Esophagus (tissue), 2 donors: ENCODE data around the gene FGD5. TPM values are rescaled to one million over a fixed set of nuclear protein-coding genes. Genes with fewer than 3 reads are reported as not detected.
"Not testable (repeated sequence)": the region's sequence is repeated elsewhere in the genome, so short reads cannot be mapped to it uniquely, and the experiment has no call there.

Experiments used
- H3K27ac ChIP-seq, 2 donors: one replicate each; pipeline ENCODE4 v1.5.1; 2013; ENCODE audit warnings: low read depth in 2 of 2, mild to moderate bottlenecking in 2 of 2, inconsistent platforms in 1 of 2, low read length in 1 of 2, moderate library complexity in 1 of 2
- H3K27me3 ChIP-seq, 2 donors: one replicate each; pipeline ENCODE4 v1.6.1; 2013; ENCODE audit warnings: low read length in 2 of 2, control low read depth in 1 of 2, mild to moderate bottlenecking in 1 of 2; ENCODE audit not compliant: insufficient read depth in 2 of 2, control insufficient read depth in 1 of 2
- H3K36me3 ChIP-seq, 2 donors: one replicate each; pipeline ENCODE4 v1.6.1; 2013; ENCODE audit warnings: low read length in 1 of 2; ENCODE audit not compliant: control insufficient read depth in 2 of 2, insufficient read depth in 2 of 2
- H3K4me1 ChIP-seq, 2 donors: one replicate each; pipeline ENCODE4 v1.6.1; 2013; ENCODE audit warnings: low read length in 1 of 2; ENCODE audit not compliant: control insufficient read depth in 2 of 2, insufficient read depth in 2 of 2
- H3K4me3 ChIP-seq, 2 donors: one replicate each; pipeline ENCODE4 v1.5.1; 2013; ENCODE audit warnings: low read length in 2 of 2, mild to moderate bottlenecking in 2 of 2, low read depth in 1 of 2, moderate library complexity in 1 of 2
- H3K9me3 ChIP-seq, 2 donors: one replicate each; pipeline ENCODE4 v1.6.1; 2013; ENCODE audit warnings: mild to moderate bottlenecking in 2 of 2, low read depth in 1 of 2, low read length in 1 of 2, moderate library complexity in 1 of 2; ENCODE audit not compliant: control insufficient read depth in 2 of 2, insufficient read depth in 1 of 2
- WGBS, 2 donors: extraction: QIAGEN DNeasy Blood & Tissue Kit; methylation state at CpG; one replicate each; pipeline ENCODE4 v1.1.7; 2013; 5-methylcytosine and 5-hydroxymethylcytosine counted together
- polyA plus RNA-seq, 2 donors: library from polyadenylated mRNA; stranded (reverse); fragments of 200-250 nt; gene quantifications; one replicate each; pipeline ENCODE4 v1.2.3, GENCODE V29; 2013
- donor health status: healthy with polysubstance abuse.
- donor health status: Bipolar disorder and iron deficiency.

FGD5 gene
- polyA plus RNA-seq, 2 donors = 1.7 TPM

DNA sequence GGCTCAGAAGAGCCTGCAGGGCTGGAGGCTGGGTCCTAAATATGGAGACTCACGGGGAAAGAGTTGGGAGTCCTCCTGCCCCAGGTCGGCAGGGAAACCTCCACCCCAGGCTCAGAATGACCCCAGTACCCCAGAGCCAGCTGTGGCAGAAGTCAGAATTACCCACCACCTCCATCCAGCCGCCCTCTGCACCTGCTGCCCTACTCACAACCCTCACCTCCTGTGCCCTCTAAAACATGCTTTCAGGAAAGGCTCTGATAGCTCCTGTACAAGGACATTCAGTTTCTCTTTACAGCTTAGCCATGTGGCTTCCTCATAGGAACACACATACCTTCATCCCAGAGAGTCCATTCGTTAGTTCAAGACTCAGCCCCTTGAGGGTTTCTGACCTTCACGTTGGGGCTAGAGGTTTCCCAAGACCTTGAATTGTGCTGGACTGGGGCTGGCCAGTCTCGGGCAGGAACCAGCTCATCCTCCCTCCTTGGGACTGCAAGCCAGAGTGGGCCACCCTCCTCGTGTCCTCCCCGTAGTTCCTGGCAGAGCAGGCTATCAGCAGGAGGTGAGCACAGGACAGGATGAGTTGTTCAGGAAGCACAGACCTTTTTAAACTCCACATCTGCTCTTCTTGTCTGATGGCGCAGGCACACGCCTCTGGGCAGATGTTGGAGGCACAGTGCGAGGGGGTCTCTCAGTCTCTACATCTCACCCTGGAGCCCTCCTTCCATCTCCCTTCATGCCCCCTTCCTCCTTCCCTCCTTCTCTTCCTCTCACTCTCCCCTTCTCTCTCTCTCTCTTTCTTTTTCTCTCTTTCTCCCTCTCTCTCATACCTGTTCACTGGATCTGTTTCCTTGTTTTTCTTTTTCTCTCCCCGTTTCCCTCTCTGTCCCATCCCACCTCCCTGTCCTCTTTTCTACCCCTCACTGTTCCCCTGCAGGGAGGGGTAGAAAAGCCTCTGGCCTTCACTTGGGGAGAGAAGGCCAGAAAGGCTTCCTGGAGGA is 72.7 kb downstream of the FGD5 start:
- H3K36me3 ChIP-seq = no peaks in the 10 kb centered on the region
- no peak overlapping the region for H3K4me3 ChIP-seq
- no peaks in the 10 kb centered on the region for H3K9me3 ChIP-seq
- no peaks in the 10 kb centered on the region for H3K4me1 ChIP-seq
- no peak overlapping the region for H3K27ac ChIP-seq
- H3K27me3 ChIP-seq = no peaks in the 10 kb centered on the region
- 71 to 73% methylated on average over 12 of the region's 12 CpGs for WGBS, 2 donors

DNA sequence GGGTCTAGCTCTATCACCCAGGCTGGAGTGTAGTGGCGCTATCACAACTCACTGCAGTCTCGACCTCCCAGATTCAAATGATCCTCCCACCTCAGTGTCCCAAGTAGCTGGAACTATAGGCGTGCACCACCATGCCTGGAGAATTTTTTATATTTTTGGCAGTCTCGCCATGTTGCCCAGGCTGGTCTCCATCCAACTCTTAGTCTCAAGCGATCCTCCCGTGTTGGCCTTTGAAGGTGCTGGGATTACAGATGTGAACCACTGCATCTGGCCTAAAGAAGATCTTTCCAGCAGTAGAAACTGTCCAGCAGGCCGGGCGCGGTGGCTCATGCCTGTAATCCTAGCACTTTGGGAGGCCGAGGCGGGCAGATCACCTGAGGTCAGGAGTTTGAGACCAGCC is 73.5 kb downstream of the FGD5 start:
- no peak overlapping the region for H3K27ac ChIP-seq
- no peak overlapping the region for H3K4me3 ChIP-seq
- H3K4me1 ChIP-seq = no peaks in the 10 kb centered on the region
- H3K36me3 ChIP-seq = no peaks in the 10 kb centered on the region
- 89 to 90% methylated on average over 11 of the region's 11 CpGs for WGBS, 2 donors
- no peaks in the 10 kb centered on the region for H3K9me3 ChIP-seq
- no peaks in the 10 kb centered on the region for H3K27me3 ChIP-seq

DNA sequence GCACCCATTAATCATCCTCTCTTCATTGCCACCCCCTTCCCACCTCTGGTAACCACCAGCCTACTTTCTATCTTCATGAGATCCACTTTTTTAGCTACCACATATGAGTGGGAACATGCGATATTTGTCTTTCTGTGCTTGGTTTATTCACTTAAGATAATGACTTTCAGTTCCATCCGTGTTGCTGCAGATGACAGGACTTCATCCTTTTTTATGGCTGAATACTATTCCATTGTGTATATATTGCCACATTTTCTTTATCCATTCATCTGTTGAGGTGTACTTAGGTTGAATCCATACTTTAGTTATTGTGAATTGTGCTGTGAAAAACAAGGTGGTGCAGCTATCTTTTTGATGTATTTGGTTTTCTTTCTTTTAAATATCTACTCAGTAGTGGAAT is 75.3 kb downstream of the FGD5 start:
- Histone ChIP-seq H3K27me3 (no peaks in the 10 kb centered on the region), H3K4me1 (no peaks in the 10 kb centered on the region), H3K27ac (no peak overlapping the region), H3K9me3 (no peaks in the 10 kb centered on the region), H3K36me3 (no peaks in the 10 kb centered on the region), H3K4me3 (no peak overlapping the region)
- 92 to 93% methylated on average over 2 of the region's 2 CpGs for WGBS, 2 donors

DNA sequence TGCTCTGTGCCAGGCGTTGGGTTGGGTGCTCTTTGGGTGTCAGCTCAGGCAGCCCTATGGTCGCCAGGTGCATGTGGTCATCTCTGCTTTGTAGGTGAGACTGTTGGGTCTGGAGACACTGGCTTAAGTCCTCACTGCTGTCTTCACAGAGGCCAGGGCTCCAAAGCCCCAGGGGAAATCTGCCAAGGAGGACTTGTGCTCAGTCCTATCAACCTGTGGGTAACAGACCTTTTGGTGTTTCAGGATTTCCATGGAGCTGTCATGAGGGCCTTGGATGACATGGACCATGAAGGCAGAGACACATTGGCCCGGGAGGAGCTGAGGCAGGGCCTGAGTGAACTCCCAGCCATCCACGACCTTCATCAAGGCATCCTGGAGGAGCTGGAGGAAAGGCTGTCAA is 78.5 kb downstream of the FGD5 start:
- H3K27ac ChIP-seq = no peak overlapping the region
- no peaks in the 10 kb centered on the region for H3K4me1 ChIP-seq
- 79 to 80% methylated on average over 4 of the region's 4 CpGs for WGBS, 2 donors
- no peaks in the 10 kb centered on the region for H3K36me3 ChIP-seq
- no peak overlapping the region for H3K4me3 ChIP-seq
- no peaks in the 10 kb centered on the region for H3K27me3 ChIP-seq
- H3K9me3 ChIP-seq = no peaks in the 10 kb centered on the region

DNA sequence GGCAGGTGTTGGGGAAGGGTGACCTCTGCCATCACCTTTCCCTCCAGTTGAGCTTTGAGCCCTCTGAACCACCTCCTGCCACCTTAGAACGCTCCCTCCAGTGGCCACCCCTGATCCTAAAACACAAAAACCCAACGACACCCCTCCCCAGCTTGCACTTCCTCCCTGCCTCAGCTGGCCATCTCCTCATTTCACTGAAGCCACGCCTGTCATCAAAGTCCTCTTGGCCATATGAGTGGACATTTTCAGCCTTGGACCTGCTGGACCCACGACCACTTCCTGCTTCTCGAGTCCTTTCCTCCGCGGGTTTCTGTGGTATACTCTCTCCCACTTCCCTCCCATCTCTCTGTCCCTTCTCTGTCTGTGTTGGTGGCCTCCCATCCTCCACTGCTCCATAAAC is 80.2 kb downstream of the FGD5 start:
- 66 to 69% methylated on average over 7 of the region's 7 CpGs for WGBS, 2 donors
- Histone ChIP-seq H3K27me3 (no peaks in the 10 kb centered on the region), H3K4me3 (no peak overlapping the region)

DNA sequence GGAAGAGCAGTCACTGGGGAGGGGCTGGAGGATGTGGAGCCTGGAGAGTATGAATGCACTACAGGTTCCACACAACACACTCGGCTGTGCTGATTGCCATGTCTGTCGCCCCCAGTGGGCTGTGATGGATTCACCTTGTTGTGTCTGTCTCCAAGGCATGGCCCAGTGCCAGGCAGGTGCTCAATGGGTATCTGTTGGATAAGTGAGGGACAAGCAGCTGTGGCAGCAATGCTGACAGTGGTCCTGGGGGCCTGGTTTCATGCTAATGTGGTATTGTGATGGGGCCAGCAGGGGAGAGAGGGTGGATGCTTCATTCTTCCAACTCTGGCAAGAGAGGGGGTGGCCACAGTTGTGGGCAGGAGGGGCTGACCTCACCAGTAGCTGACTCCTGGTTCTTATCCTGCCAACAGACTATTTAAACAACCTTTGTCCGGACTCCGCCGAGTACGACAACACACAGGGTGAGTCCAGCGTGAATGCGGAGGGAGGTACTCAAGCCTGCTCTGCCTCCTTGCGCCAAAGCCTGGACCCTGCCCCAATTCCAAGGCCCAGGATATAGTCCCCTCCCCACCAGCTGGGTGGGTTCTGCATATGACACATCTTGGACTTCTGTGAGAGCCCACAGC is 81.3 kb downstream of the FGD5 start:
- Histone ChIP-seq H3K27me3 (no peaks in the 10 kb centered on the region), H3K9me3 (no peaks in the 10 kb centered on the region), H3K4me1 (no peaks in the 10 kb centered on the region), H3K27ac (no peak overlapping the region), H3K36me3 (no peaks in the 10 kb centered on the region), H3K4me3 (no peak overlapping the region)
- 63 to 85% methylated on average over 9 of the region's 9 CpGs for WGBS, 2 donors

More for the DNA sequence above, 80.2 kb downstream of the FGD5 start:
- no peak overlapping the region for H3K27ac ChIP-seq
- H3K4me1 ChIP-seq = no peaks in the 10 kb centered on the region
- no peaks in the 10 kb centered on the region for H3K9me3 ChIP-seq
- H3K36me3 ChIP-seq = no peaks in the 10 kb centered on the region

DNA sequence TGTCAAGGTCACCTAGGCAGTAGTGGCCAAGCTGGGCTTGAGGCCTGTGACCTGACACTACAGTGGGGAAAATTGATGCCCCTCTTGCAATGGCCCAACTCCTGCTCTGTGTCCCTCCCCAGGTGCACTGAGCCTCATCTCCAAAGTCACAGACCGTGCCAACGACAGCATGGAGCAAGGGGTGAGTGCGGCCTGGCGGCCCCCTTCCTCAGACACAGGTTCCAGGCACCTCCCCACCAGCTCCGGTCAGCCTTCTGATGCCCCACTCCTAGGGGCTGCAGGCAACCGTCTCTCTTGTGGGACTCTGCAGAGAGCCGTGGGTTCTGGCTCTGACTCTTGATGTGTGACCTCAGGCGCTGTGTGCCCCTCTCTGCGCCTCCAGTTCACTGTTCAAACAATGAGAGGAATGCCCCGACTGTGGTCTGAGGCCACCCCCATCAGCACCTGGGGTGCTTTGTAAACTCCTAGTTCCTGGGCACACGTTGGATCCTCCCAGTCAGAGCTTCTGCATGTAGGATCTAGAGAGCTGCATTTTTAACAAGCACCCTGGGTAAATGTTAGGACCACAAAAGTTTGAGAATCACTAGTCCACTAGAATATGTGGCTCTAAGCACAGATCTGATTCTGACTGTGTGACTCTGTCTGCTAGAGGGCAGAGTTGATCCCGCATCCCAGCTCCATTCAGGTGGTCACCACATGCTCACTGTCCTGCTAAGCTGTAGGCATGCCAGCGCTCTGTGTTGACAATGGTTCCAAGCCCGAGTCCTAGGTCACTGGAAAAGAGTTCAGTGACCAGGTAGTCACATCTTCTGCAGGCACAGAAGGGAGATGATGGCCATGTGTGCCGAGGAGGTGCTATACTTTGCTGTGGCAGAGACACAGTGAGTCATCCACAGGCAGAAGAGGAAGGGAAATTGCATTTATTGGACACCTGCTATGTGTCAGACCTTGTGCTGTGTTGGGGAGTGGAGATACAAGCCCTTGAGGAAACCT is 82.4 kb downstream of the FGD5 start:
- H3K27me3 ChIP-seq = no peaks in the 10 kb centered on the region
- H3K4me1 ChIP-seq = no peaks in the 10 kb centered on the region
- WGBS, 2 donors = 73 to 77% methylated on average over 15 of the region's 15 CpGs
- H3K36me3 ChIP-seq = no peaks in the 10 kb centered on the region
- H3K9me3 ChIP-seq = no peaks in the 10 kb centered on the region
- no peak overlapping the region for H3K27ac ChIP-seq
- H3K4me3 ChIP-seq = no peak overlapping the region

DNA sequence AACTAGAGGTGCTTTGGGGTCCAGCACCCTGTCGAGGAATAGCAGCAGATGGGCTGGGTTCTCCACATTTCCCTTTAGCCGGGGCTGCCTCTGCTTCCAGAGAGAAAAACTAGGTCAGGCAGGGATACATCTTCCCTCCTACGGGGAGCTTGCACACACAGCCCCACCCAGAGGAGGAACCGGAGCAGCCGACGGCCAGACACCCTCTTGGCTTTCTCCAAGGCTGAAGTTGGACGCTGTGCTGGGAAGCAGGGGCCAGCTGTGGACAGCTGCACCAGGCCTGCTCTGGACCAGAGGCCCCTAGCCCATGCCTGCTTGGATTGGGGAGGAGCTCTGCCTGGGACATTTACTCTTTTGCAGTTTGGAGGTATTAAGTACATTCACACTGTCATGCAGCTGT is 84.0 kb downstream of the FGD5 start:
- Histone ChIP-seq H3K4me3 (no peak overlapping the region), H3K27me3 (no peaks in the 10 kb centered on the region), H3K9me3 (no peaks in the 10 kb centered on the region), H3K36me3 (no peaks in the 10 kb centered on the region), H3K27ac (no peak overlapping the region), H3K4me1 (no peaks in the 10 kb centered on the region)
- 41 to 43% methylated on average over 7 of the region's 7 CpGs for WGBS, 2 donors

DNA sequence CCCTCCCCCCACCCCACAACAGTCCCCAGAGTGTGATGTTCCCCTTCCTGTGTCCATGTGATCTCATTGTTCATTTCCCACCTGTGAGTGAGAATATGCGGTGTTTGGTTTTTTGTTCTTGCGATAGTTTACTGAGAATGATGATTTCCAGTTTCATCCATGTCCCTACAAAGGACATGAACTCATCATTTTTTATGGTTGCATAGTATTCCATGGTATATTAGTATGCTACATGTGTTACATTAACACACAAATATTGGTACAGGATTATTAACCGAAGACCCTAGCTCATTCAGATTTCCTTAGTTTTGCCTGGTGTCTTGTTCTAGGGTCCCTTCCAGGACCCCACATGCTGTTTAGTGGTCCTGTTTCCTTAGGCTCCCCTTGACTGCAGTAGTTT is 84.7 kb downstream of the FGD5 start:
- not testable (repeated sequence) for H3K4me3 ChIP-seq, H3K27me3 ChIP-seq, H3K9me3 ChIP-seq, H3K4me1 ChIP-seq, H3K36me3 ChIP-seq, H3K27ac ChIP-seq
- 96 to 98% methylated on average over 1 of the region's 3 CpGs for WGBS, 2 donors
